Measurements from ENCODE around the gene ICAM4. TPM values are rescaled to one million over a fixed set of nuclear protein-coding genes. Genes with fewer than 3 reads are reported as not detected.

The ICAM4 gene
- total and polyA plus RNA-seq, 2 of the 13 experiments (the other 11 are each of a cell fraction or from before 2014, with no cell fraction given) = 2.9 to 4.0 TPM

- TF ChIP-seq ZNF205 (CRISPR knock-in tag; IDR thresholded peaks at IDR 0.05) (0 out of 2 replicates have a peak, but pooled peaks have one; percentile 29), KDM5A (IDR thresholded peaks at IDR 0.05; ENCODE audit: borderline replicate concordance, low read length) (peak; percentile 79; the same call in 1 of the 2 replicates), GMEB1 (CRISPR knock-in tag; IDR thresholded peaks at IDR 0.05; ENCODE audit: borderline replicate concordance) (peak; percentile 89), BATF2 (CRISPR knock-in tag; IDR thresholded peaks at IDR 0.05) (no peak), ZNF292 (CRISPR knock-in tag; IDR thresholded peaks at IDR 0.05; ENCODE audit: borderline replicate concordance, low read depth) (no peak), ZNF614 (CRISPR knock-in tag; IDR thresholded peaks at IDR 0.05; ENCODE audit: borderline replicate concordance) (no peak), SMYD3 (CRISPR knock-in tag; IDR thresholded peaks at IDR 0.05) (no peak), ZNF234 (CRISPR knock-in tag; conservative IDR thresholded peaks at IDR 0.05) (peak; percentile 44; the same call in 1 of the 2 replicates), MED1 (CRISPR knock-in tag; IDR thresholded peaks at IDR 0.05) (0 out of 2 replicates have a peak, but pooled peaks have one; percentile 30), ZBED4 (CRISPR knock-in tag; IDR thresholded peaks at IDR 0.05; ENCODE audit: borderline replicate concordance) (0 out of 2 replicates have a peak, but pooled peaks have one; percentile 42), ZFP90 (CRISPR knock-in tag; IDR thresholded peaks at IDR 0.05; ENCODE audit: borderline replicate concordance) (0 out of 2 replicates have a peak, but pooled peaks have one; percentile 38), ZNF251 (CRISPR knock-in tag; IDR thresholded peaks at IDR 0.05) (no peak), MED8 (CRISPR knock-in tag; IDR thresholded peaks at IDR 0.05; ENCODE audit: insufficient replicate concordance) (peak; percentile 63), ZNF510 (CRISPR knock-in tag; IDR thresholded peaks at IDR 0.05; ENCODE audit: low read depth) (peak; percentile 94)
- TF ChIP-seq, protein P1, sequence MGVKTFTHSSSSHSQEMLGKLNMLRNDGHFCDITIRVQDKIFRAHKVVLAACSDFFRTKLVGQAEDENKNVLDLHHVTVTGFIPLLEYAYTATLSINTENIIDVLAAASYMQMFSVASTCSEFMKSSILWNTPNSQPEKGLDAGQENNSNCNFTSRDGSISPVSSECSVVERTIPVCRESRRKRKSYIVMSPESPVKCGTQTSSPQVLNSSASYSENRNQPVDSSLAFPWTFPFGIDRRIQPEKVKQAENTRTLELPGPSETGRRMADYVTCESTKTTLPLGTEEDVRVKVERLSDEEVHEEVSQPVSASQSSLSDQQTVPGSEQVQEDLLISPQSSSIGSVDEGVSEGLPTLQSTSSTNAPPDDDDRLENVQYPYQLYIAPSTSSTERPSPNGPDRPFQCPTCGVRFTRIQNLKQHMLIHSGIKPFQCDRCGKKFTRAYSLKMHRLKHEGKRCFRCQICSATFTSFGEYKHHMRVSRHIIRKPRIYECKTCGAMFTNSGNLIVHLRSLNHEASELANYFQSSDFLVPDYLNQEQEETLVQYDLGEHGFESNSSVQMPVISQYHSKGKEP (CRISPR knock-in tag; IDR thresholded peaks at IDR 0.05) = 0 out of 2 replicates have a peak, but pooled peaks have one; percentile 9
- TF ChIP-seq, protein P2, sequence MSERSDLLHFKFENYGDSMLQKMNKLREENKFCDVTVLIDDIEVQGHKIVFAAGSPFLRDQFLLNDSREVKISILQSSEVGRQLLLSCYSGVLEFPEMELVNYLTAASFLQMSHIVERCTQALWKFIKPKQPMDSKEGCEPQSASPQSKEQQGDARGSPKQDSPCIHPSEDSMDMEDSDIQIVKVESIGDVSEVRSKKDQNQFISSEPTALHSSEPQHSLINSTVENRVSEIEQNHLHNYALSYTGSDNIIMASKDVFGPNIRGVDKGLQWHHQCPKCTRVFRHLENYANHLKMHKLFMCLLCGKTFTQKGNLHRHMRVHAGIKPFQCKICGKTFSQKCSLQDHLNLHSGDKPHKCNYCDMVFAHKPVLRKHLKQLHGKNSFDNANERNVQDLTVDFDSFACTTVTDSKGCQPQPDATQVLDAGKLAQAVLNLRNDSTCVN (CRISPR knock-in tag; IDR thresholded peaks at IDR 0.05; ENCODE audit: borderline replicate concordance) = peak; percentile 26; the same call in 1 of the 2 replicates
- TF ChIP-seq, protein P3, sequence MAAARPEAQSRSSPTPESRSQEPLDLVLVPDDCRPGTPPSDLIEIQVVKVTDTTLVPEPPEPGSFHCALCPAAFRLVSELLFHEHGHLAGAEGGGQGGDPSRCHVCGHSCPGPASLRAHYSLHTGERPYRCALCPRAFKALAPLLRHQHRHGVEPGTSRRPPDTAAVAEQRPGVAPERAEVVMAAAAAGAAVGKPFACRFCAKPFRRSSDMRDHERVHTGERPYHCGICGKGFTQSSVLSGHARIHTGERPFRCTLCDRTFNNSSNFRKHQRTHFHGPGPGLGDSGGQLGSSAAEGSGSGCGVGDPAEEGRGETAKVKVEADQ (CRISPR knock-in tag; IDR thresholded peaks at IDR 0.05; ENCODE audit: borderline replicate concordance) = peak; percentile 27; the same call in 1 of the 2 replicates
These were observed 46.4 kb downstream of the ICAM4 start, which contains the start of gene RAVER1 (continued) for GRCh38 chr19:10332965-10333757.
